Activated naive CD8-positive, alpha-beta T cell (primary cell): ENCODE results near the gene APOBEC3A.
A peak's percentile ranks its signal among the peaks of the same experiment; 100 is the strongest.
"Not testable (repeated sequence)": the region's sequence is repeated elsewhere in the genome, so short reads cannot be mapped to it uniquely, and the experiment has no call there.

Source experiments
- H3K27ac Mint-ChIP-seq: one replicate; pipeline ENCODE4 v1.8.0; 2021; ENCODE audit warnings: mixed read lengths
- H3K27me3 Mint-ChIP-seq: one replicate; pipeline ENCODE4 v1.8.0; 2021; ENCODE audit warnings: mixed read lengths
- H3K36me3 Mint-ChIP-seq: one replicate; pipeline ENCODE4 v1.8.0; 2021; ENCODE audit warnings: mixed read lengths
- H3K4me1 Mint-ChIP-seq: one replicate; pipeline ENCODE4 v1.8.0; 2021; ENCODE audit warnings: low read depth, mixed read lengths
- H3K4me3 Mint-ChIP-seq: one replicate; pipeline ENCODE4 v1.8.0; 2021; ENCODE audit warnings: mild to moderate bottlenecking, mixed read lengths
- H3K9me3 Mint-ChIP-seq: one replicate; pipeline ENCODE4 v1.8.0; 2021; ENCODE audit warnings: low read depth, mixed read lengths

Gene APOBEC3A

GRCh38 chr22:38949889-38950405 lies 7.5 kb upstream of the APOBEC3A start:
- peaks cover 17% of the 10 kb centered on the region for H3K4me1 Mint-ChIP-seq
- peaks cover 13% of the 10 kb centered on the region for H3K27me3 Mint-ChIP-seq
- H3K27ac Mint-ChIP-seq = no peak overlapping the region
- no peaks in the 10 kb centered on the region for H3K9me3 Mint-ChIP-seq
- no peaks in the 10 kb centered on the region for H3K36me3 Mint-ChIP-seq
- no peak overlapping the region for H3K4me3 Mint-ChIP-seq

GRCh38 chr22:38950527-38951295 lies 6.7 kb upstream of the APOBEC3A start:
- Mint-ChIP-seq H3K9me3 (no peaks in the 10 kb centered on the region), H3K27ac (no peak overlapping the region), H3K4me1 (peaks cover 19% of the 10 kb centered on the region), H3K27me3 (peaks cover 12% of the 10 kb centered on the region), H3K36me3 (no peaks in the 10 kb centered on the region), H3K4me3 (no peak overlapping the region)

- Mint-ChIP-seq H3K27me3 (peaks cover 10% of the 10 kb centered on the region), H3K36me3 (no peaks in the 10 kb centered on the region), H3K27ac (no peak overlapping the region), H3K4me3 (no peak overlapping the region), H3K9me3 (no peaks in the 10 kb centered on the region), H3K4me1 (peaks cover 19% of the 10 kb centered on the region)
Observed at GRCh38 chr22:38951734-38952133, 5.7 kb upstream of the APOBEC3A start.

GRCh38 chr22:38952281-38952993 lies 5.0 kb upstream of the APOBEC3A start:
- peaks cover 6% of the 10 kb centered on the region for H3K27me3 Mint-ChIP-seq

GRCh38 chr22:38953091-38953490 lies 4.3 kb upstream of the APOBEC3A start:
- no peaks in the 10 kb centered on the region for H3K9me3 Mint-ChIP-seq
- peaks cover 1% of the 10 kb centered on the region for H3K27me3 Mint-ChIP-seq
- H3K4me3 Mint-ChIP-seq = no peak overlapping the region
- peak overlapping the region; percentile 50 for H3K27ac Mint-ChIP-seq
- H3K36me3 Mint-ChIP-seq = no peaks in the 10 kb centered on the region
- peaks cover 12% of the 10 kb centered on the region for H3K4me1 Mint-ChIP-seq

More at GRCh38 chr22:38952281-38952993, 5.0 kb upstream of the APOBEC3A start:
- Mint-ChIP-seq H3K4me3 (no peak overlapping the region), H3K27ac (peak overlapping the region; percentile 50), H3K36me3 (no peaks in the 10 kb centered on the region), H3K9me3 (no peaks in the 10 kb centered on the region), H3K4me1 (peaks cover 18% of the 10 kb centered on the region)

- peaks cover 1% of the 10 kb centered on the region for H3K27me3 Mint-ChIP-seq
- peak overlapping the region; percentile 23 for H3K4me3 Mint-ChIP-seq
- peak overlapping the region; percentile 41 for H3K27ac Mint-ChIP-seq
- no peaks in the 10 kb centered on the region for H3K9me3 Mint-ChIP-seq
- peaks cover 12% of the 10 kb centered on the region for H3K4me1 Mint-ChIP-seq
- no peaks in the 10 kb centered on the region for H3K36me3 Mint-ChIP-seq
Observed at GRCh38 chr22:38953577-38954413, 3.6 kb upstream of the APOBEC3A start.

GRCh38 chr22:38954414-38955043 lies 2.9 kb upstream of the APOBEC3A start:
- peaks cover 1% of the 10 kb centered on the region for H3K27me3 Mint-ChIP-seq
- H3K36me3 Mint-ChIP-seq = no peaks in the 10 kb centered on the region
- H3K4me1 Mint-ChIP-seq = peaks cover 13% of the 10 kb centered on the region
- H3K9me3 Mint-ChIP-seq = no peaks in the 10 kb centered on the region
- H3K27ac Mint-ChIP-seq = no peak overlapping the region
- no peak overlapping the region for H3K4me3 Mint-ChIP-seq

- Mint-ChIP-seq H3K4me3 (no peak overlapping the region), H3K9me3 (no peaks in the 10 kb centered on the region), H3K27ac (peak overlapping the region; percentile 28), H3K4me1 (peaks cover 14% of the 10 kb centered on the region), H3K36me3 (no peaks in the 10 kb centered on the region), H3K27me3 (peaks cover 1% of the 10 kb centered on the region)
Observed at GRCh38 chr22:38955250-38955905, 2.0 kb upstream of the APOBEC3A start.

- Mint-ChIP-seq H3K27me3 (peaks cover 1% of the 10 kb centered on the region), H3K4me3 (no peak overlapping the region), H3K27ac (peak overlapping the region; percentile 28), H3K9me3 (no peaks in the 10 kb centered on the region), H3K36me3 (no peaks in the 10 kb centered on the region), H3K4me1 (peaks cover 14% of the 10 kb centered on the region)
Observed at GRCh38 chr22:38955926-38956325, 1.5 kb upstream of the APOBEC3A start.

- Mint-ChIP-seq H3K4me3 (no peak overlapping the region), H3K36me3 (no peaks in the 10 kb centered on the region), H3K4me1 (peaks cover 14% of the 10 kb centered on the region), H3K9me3 (no peaks in the 10 kb centered on the region), H3K27me3 (peaks cover 1% of the 10 kb centered on the region), H3K27ac (no peak overlapping the region)
Observed at GRCh38 chr22:38956551-38956950, 858 bp upstream of the APOBEC3A start.

- H3K27me3 Mint-ChIP-seq = peaks cover 1% of the 10 kb centered on the region
- peaks cover 9% of the 10 kb centered on the region for H3K4me1 Mint-ChIP-seq
- no peak overlapping the region for H3K27ac Mint-ChIP-seq
- H3K9me3 Mint-ChIP-seq = no peaks in the 10 kb centered on the region
- no peaks in the 10 kb centered on the region for H3K36me3 Mint-ChIP-seq
- no peak overlapping the region for H3K4me3 Mint-ChIP-seq
Observed at GRCh38 chr22:38957808-38958650, 620 bp downstream of the APOBEC3A start.

GRCh38 chr22:38958651-38958943 lies 1.2 kb downstream of the APOBEC3A start:
- H3K27ac Mint-ChIP-seq, H3K27me3 Mint-ChIP-seq, H3K4me3 Mint-ChIP-seq, H3K36me3 Mint-ChIP-seq, H3K9me3 Mint-ChIP-seq, H3K4me1 Mint-ChIP-seq: not testable (repeated sequence)

GRCh38 chr22:38959590-38959989 lies 2.2 kb downstream of the APOBEC3A start:
- Mint-ChIP-seq H3K36me3 (no peaks in the 10 kb centered on the region), H3K27ac (no peak overlapping the region), H3K4me1 (peaks cover 4% of the 10 kb centered on the region), H3K27me3 (peaks cover 1% of the 10 kb centered on the region), H3K9me3 (no peaks in the 10 kb centered on the region), H3K4me3 (no peak overlapping the region)
